NCI-H748 (cell line): ENCODE data around the gene ST3GAL3.
"Not testable (repeated sequence)": the region's sequence is repeated elsewhere in the genome, so short reads cannot be mapped to it uniquely, and the experiment has no call there.

ENCODE experiments used
- DNase-seq: peaks from one replicate; lab custom pipeline; 2025; ENCODE audit not compliant: unreplicated experiment; lab: John Stamatoyannopoulos, UW

The ST3GAL3 gene

DNA sequence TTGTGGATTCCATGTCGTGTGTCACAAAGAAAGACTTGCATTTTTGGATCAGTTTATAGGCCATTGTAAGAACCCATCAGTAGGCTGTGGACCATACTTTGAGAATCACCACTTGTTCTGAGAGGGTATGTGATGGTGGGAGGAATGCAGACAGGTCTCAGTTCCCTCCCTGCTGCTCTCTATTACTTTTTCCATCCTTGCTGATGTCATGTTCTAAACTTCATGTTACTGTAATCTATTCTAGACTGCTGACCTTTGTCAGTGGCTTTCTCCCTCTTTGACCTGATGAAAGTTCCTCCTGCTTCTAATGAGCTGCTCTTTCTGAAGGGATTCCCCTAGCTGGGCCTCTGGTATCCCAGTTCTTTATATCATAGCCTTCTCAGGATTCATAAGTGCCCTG, 46.1 kb downstream of the ST3GAL3 start:
- DNase-seq, result no peak

DNA sequence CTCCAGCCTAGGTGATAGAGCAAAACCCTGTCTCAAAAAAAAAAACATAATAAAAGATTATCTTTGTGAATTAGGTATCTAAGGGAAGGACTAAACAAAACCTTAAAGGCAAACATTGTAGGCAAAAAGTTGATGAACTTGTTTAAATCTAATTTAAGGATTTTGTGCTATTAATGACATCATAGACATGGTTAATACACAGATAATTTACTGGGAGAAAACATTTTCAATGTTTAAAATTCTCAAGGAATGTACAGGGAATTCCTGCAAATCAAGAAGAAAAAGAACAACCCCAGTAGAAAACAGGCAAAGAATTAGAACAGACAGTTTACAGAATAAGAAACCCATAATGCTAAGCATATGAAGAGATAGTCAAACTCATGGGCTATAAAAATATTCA, 47.6 kb downstream of the ST3GAL3 start:
- no peak for DNase-seq

DNA sequence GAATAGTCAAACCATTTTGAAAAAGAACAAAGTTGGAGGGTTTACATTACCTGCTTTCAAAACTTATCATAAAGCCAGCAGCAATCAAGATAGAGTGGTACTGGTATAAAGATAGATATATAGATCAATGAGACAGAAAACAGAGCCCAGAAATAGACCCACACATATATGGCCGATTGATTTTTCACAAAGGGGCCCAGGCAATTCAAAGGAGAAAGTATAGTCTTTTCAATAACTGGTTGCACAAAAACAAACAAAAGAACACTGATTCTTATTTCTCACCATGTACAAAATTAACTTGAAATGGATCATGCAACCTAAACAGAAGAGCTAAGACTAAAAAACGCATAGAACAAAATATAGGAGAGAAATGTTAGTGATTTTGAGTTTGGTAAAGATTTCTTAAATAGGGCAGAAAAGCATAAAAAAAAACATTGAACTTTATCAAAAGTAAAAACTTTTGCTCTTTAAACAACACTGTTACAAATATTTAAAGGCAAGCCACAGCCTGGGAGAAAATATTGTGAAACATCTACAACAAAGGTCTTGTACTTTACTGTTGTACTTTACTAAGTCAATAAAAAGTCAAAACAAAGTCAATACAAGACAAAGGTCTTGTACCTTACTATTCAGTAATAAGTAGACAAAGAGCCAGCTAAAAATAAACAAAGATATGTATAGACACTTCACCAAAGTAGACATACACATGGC, 50.2 kb downstream of the ST3GAL3 start:
- no peak for DNase-seq

DNA sequence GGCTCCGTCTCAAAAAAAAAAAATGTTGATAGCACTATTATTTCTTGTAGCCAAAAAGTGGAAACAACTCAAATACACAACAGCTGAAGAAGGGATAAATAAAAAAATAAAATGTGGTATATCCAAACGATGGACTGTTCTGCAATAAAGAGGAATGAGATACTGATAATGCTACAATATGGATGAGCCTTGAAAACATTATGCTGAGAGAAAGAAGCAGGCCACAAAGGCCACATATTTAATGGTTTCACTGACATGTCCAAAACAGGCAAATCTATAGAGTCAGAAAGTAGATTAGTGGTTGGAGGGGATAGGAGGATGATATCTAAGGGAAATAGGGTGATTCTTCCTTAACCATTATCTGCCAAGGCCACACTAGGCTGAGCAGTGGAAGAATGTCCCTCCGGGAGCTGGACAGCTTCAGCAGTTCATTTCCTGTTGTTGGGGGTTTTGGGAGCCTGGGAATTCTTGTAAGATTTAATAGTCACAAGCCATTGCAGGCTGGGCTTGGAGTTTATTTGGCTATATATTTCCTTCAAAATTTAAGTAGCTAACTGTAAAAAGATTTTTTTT, 53.5 kb downstream of the ST3GAL3 start:
- no peak for DNase-seq

DNA sequence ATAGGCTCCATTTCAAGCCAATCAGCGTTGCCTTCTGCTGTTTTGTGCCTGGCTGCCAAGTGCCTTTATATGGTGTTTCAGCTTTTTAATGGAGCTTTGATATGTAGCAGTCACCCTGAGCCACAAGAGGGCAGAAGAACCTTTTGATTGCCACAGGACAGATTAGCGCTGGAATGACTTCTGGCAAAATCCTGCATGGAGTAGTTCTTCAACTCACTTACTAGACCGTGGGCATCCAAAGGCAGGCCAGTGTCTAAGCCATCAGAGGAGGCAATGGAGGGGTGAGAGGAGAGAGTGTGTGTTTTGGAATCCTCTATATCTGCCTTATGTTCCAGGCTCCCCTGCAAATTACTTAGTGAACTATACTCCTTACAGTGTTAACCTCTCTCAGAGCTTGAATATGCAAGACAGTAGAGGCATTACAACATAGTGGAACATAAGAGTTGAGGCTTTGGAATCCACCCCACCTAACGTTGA, 56.2 kb downstream of the ST3GAL3 start:
- DNase-seq, result peak; percentile 92

DNA sequence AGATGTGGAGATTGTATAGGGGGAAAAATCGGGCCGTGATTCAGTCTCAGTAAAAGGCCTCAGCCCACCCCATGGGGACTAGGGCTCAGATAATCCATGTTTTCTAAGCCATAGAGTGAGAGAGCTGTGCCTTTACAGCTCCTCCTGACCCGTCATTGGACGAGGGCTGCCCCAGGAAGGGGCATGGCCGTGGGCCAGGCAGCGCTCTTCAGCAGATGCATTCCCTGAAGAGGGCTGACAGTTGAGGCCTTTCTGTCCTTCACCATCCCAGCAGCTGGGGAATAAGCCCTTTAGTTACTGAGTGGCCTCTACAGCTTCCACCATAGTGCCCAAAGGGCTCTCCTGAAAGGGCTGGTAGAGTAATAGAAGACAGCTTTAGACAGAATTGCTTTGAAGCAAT, 57.2 kb downstream of the ST3GAL3 start:
- DNase-seq, result no peak

DNA sequence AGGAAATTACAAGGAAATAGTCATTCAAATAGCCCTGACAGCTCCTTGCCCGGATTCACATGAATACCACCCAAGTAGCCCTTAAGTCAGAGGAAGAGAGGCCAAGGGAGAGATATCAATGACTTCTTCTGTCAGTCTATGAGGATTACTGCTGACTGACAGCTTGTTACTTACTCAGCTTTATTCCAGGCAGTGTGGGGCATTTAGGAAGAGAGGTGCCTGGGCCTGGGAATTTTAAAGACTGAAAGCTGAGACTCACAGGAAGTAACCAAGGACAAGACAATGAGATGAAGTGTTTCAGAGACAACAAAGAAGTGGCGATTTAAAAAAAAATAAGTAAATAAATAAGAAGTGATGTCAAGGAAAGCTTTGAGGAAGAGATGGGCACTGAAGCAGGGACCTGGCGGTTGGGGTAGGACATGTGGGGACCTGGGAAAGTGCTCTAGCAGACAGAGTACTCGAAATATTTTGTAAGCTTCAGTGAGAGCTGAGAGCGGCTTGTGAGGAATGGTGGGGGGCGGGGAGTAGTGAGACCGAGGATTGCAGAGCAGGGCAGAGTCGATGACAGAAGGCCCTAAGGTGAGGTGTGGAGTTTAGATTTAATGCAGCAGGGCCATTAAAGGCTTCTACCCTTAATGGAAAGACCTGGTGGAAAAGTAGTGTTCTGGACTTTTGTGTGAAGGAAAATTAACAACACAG, 58.9 kb downstream of the ST3GAL3 start:
- DNase-seq, result no peak

DNA sequence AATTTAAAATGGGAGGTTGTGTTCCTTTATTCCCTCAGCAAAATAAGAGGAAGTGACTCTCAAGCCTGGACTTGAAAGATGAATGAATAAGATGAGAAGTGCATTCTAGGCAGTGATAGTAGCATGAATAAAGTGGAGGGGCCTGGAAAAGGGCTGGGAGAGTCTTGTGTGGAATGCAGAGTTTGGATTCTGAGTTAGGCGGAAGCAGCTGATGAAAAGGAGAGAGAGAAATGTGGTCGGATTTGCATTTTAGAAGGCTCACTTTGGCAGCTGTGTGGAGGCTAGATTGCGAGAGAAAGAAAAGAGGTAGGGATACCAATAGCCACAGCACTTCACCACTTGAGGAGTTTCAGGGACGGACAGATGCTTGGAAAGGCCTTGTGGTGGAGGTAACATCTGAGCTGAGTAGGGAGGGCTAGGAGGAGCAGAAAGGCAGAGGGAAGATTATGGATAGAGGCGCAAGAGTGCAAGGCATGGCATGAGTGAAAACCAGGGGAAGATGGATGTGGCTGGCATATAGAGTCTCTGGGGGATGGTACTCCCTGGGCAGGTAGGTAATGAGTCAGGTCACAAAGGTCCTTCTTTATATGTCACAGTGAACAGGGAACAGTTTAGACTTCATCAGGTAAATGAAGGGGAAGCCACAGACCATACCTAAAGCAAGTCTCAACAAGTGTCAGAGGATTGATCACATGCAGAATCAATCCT, 59.6 kb downstream of the ST3GAL3 start:
- no peak for DNase-seq

DNA sequence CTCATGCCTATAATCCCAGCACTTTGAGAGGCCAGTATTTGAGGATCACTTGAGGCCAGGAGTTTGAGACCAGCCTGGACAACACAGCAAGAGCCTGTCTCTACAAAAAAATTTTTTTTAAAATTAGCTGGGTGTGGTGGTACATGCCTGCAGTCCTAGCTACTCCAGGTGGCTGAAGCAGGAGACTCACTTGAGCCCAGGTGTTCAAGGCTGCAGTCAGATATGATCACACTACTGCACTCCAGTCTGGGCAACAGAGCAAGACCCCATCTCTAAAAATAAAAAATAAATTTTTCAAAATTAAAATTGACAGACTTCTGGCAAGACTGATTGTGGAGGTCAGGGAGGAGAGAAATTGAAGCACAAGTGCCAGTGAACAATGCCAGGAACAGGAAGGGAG, 60.8 kb downstream of the ST3GAL3 start:
- DNase-seq, result no peak

DNA sequence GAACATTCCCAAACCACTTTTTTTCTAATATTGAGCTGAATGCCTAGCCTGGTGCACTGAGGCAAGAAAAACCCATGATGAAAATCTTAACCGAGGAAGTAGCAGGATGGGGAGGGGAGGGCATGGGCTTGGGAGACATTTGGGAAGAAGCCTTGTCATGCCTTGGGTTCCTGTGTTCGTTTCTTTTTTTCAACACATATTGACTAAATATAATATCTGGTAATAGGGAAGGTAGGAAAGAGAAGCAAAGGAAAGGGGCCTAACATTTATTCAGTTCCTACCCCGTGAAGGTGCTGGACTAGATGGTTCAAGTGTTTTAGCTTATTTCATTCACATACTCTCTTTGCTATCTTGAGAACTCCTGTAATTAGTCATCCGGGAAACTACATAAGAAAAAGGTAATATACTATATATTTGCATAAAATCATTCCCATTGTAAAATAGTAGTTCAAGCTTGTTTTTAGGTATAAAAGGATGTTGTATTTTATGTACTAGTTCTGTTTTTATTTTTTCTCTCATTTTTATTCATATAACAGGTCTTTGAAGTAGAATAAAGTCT, 62.1 kb downstream of the ST3GAL3 start:
- no peak for DNase-seq

DNA sequence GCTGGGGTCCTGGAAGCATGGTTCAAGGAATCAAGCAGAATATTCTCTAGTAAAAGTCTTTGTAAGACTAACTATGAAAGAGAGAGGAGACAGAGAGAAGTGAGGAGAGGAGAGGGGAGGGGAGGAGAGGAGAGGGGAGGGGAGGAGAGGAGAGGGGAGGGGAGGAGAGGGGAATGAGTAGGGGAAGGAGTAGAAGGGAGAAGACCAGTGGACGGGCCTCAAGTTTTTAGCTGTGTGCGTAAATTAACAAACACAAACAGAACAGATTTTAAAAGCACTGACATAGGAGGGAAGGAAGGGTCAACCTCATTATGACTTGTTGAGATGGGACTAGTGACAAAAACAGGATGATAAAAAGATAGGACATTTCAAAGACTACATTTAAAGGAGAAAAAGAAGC, 62.8 kb downstream of the ST3GAL3 start:
- no peak for DNase-seq

DNA sequence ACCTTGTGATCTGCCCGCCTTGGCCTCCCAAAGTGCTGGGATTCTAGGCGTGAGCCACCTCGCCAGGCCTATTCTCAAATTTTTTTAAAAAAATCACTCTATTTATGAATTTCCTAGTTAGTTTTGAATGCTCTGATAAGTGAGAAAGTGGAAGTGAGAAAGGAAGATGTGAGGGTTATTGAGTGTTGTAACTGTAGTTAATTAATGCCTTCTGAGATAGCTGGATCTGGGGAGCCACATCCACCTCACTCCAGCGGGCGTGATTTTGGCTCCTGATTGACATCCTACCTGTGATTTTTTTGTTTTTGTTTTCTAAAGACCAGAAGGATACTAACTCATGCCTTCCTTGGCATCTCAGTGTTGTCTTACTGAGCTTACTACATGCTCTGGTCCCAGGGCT, 65.6 kb downstream of the ST3GAL3 start:
- DNase-seq, result no peak

DNA sequence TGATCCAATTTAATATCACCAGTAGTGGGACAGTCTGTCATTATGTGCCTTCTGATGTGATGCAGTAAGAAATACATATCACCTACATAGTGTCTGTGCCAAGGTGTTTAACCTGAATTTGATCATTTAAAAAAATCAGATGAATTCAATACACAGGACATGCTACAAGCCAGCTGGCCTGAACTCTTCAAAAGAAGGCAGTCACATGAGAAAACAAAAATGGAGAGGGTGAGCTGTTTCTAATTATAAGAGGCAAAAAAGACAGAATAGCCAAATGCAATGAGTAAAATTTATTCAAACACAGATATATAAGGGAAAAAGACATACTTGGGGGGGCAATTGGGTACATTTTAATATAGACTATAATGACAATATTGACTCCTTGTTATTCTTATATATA, 66.5 kb downstream of the ST3GAL3 start:
- no peak for DNase-seq

DNA sequence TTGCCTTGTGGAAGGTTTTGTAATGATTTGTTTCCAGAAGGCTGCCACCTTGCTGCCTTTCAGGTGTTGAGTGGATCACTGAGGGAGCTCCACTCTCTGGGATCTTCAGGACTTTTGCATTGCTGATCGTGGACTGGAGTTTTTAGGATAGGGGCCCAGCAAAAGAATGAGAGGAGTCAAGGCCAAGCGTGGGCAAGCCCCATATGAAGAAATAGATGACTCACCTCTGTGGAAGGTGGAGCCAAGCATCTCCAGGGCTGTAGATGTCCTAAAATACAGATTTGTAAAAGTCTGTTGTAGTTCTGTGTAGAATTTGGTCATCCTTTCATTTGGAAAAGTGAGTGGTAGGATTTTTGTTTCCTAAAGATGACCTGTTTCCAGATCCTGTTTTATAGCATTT, 67.0 kb downstream of the ST3GAL3 start:
- DNase-seq, result no peak

DNA sequence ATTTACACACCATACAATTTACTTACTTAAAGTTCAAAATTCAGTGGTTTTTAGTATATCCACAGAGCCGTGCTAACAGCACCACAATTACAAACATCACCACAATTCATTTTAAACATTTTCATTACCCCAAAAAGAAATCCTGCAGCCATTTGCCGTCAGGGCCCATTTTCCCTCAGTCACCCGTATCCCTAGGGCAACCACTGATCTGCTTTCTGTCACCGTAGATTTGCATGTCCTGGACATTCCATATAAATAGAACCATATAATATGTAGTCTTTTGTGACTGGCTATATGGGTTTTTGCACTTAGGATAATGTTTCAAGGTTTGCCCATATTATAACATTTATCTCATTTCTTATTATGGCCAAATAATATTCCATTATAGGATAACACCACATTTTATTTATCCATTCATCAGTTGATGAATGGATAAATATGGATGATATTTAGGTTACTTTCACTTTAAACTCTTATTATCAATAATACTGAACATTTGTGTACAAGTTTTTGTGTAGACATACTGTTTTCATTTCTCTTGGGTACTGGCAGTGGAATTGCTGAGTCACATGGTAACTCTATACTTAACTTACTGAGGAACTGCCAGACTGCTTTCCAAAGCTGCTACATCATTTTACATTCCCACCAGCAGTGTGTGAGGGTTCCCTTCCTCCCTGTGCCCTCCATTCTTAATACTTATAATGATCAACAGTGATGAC, 68.9 kb downstream of the ST3GAL3 start:
- DNase-seq, result no peak

DNA sequence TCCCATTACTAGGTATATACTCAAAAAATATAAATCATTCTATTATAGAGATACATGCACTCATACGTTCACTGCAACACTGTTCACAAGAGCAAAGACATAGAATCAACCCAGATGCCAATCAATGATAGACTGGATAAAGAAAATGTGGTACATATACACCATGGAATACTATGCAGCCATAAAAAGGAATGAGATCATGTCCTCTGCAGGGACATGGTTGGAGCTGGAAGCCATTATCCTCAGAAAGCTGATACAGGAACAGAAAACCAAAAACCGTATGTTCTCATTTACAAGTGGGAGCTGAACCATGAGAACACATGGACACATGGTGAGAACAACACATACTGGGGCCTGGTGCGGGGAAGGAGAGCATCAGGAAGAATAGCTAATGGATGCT, 70.6 kb downstream of the ST3GAL3 start:
- not testable (repeated sequence) for DNase-seq

DNA sequence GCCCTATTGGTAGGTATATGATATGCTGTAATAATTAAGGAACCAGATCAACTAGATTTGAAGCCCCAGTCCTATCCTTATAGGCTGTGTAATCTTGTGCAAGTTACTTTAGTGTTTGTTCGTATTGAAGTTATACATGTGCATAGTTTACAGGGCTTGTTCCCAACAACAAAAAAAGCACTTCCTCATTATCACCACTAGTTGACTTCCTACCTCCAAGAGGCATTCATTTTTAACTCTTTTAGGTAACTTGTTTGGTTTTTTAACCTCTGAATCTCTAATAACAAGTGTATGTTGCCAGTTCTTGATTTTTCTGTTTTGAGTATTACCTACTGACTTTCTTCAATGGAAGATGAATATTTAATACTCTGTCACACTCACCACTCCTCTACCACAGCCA, 71.9 kb downstream of the ST3GAL3 start:
- no peak for DNase-seq

DNA sequence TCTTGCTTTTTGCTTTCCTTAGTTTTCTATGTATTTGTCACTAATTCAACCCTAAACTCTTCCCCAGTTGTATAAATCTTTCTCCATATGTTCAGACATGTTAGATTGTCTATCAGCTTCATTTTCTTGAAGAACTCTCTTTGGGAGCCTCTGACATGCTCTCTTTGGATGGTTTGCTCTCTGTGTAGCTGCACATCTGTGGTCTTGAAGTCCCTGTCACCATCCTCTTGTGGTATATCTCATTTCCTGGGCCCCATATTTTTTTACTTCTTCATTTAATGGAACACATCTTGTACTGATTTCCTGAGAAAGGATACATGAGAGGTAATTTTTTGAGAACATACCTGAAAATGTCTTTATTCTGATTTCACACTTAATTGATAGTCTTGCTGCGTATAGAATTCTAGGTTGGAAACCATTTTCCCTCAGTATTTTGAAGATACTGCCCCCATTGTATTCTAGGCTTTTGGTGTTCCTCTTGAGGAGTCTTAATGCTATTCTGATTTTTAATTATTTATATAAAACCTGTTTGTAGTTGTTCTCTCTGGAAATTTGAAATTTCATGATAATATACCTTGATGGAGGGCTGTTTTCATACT, 72.6 kb downstream of the ST3GAL3 start:
- no peak for DNase-seq

DNA sequence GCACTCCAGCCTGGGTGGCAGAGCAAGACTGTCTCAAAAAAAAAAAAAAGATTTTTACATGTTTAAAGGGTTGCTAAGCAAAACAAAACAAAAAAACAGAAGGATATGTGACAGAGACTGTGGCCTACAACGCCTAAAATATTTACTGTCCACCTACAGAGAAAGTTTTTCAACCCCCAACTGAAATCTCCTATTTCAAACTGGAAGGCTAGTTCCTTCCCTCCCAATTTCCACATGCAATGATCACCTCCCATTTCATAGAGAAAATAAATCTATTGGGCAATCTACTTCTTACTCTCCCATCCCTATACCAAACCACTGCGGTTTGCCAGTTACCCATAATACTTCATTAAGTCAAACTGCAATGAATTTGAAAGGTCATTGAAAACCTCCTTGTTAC, 74.2 kb downstream of the ST3GAL3 start:
- no peak for DNase-seq

DNA sequence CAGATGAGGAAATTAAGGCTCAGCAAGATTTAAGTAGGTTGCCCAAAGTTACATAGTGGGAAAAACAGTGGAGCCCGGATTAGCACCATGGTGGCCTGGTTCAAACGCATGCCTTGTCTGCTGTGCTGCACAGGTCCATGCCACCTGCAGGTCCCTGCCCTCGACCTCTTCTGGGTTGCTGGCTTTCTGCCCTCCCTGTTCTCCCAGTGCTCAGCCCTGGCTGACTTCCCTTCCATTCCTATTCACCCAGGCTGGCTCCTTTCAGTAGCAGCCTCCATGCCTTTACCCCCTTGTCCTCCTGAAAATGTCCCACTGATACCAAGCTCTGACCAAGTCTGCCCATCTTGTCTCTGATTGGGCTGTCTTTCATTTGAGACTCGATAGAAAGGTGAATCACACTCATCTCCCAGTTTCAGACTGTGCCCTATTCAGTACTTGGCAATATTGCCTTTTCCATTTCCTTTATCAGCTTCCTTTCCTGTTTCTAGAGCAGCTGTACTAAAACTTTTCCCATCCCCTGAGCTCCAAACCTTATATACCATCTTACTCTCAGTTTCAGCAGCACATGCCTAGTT, 75.8 kb downstream of the ST3GAL3 start:
- no peak for DNase-seq
